GM18870 (cell line): ENCODE measurements around the gene RNF144A.

Experiments used
- ATAC-seq: cut with Tn5 transposase; IDR thresholded peaks from one replicate; pipeline ENCODE4 v1.9.1; 2021; ENCODE audit warnings: moderate library complexity; ENCODE audit not compliant: unreplicated experiment

RNF144A gene

GRCh38 chr2:6906165-6906741 is 11.0 kb upstream of the RNF144A start:
- no peak for ATAC-seq

DNA sequence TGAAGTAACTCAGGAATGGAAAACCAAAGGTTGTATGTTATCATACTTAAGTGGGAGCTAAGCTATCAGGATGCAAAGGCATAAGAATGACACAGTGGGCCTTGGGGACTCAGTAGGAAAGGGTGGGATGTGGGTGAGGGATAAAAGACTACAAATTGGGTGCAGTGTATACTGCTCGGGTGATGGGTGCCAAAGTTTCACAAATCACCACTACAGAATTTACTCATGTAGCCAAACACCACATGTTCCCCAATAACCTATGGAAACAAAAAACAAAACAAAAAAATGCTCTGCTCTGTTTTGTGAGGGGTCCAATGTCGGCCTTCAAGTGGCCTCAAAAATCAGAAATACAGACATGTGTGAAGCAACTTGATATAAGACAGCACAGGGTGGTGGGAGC is 8.9 kb upstream of the RNF144A start:
- ATAC-seq, result no peak

DNA sequence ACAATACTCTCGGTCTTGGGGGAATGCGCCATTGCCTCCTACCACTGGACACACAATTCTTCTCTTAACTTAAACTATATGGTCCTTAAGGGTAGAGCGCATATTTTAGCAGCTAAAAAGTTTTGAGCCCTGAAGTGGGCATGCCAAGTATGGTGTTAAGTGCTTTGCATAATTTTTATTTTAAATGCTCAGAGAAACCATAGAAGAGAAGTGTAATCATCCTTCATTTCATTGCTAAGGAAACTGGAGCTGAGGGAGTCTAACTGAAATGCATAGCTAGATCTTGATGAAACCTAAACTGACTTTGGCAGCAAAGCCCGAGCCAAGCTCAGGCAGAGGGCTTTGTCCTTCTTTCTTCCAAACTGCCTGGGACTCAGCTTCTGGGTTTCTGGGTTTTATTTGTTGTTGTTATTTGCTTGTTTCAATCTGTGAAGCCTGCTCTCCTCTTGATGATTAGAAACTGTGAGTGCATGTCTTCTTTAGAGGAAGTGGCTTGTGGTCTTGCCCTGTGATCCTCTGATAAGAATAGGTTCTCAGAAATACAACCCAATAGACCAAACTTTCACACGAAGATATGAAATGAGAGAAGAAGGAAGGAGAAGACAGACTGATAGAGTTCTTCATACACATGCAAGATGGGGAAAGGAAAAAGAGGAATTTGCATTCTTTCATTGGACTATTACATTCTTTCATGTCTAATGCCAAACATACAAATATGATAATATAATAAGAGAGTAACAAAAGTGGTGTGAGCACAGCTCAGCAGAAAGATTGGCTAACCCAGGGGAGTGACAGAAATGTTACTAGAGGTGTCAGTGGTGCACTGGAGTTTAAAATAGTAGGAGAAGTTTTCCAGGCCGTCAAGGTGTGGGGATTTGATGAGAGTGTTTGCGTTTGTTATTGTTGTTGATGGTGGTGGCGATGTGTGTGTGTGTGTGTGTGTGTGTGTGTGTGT is 7.5 kb upstream of the RNF144A start:
- ATAC-seq, result peak; percentile 99

GRCh38 chr2:6911721-6912120 is 5.5 kb upstream of the RNF144A start:
- ATAC-seq, result no peak

- ATAC-seq, result no peak
These were observed 3.6 kb upstream of the RNF144A start for GRCh38 chr2:6913415-6914157.

DNA sequence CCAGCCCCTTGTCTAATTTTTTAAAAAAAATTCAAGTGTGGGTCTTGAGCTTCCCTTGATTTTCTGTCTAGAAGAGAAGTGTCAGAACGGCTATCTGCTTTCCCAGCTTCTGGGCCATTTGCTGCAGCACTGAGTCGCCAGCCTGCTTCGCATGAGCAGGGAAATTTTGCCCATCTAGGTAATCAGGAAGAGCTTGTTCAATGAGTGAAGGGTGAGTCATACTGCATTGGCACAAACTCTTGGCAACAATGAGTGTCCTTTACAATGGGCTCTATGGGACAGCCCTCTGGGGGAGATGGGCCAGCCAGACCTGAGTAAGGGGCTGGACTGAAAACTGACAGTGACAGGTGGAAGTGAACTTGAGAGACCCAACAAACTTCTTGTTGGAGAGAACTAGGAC is 2.4 kb upstream of the RNF144A start:
- no peak for ATAC-seq

DNA sequence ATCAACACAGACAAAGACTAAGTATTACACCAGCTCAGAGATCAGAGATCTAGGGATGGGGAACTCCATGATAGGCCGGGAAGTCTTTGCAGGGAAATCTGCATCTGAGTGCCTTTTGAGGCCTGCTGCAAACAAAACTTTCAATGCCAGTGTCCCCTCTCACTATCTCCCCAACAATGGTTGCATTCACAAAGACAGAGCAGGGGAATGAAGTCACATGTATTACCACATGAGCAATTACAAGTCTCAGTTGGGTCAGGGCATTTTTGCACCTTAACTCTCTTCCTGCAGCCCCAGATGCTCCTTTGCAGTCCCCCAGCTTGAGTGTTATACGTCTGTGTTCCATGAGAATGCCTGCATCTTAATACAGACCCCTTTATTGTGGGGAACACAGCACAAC is 1.8 kb upstream of the RNF144A start:
- no peak for ATAC-seq

DNA sequence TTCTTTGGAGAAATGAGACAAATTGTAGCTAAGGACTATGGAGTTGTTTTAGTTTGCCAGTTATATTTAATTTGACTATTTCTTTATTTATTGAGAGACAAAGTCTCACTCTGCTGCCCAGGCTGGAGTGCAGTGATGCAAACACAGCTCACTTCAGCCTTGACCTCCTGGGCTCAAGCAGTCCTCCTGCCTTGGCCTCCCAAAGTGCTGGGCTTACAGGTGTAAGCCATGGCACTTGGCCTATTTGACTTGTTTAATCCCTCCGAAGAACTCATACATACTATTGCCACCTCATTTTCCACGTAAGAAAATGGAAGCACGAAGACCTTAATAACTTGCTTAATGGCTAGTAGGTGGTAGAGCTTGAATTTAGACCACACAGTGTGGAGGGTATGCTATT is 988 bp upstream of the RNF144A start:
- no peak for ATAC-seq

- no peak for ATAC-seq
These were observed 509 bp upstream of the RNF144A start for GRCh38 chr2:6916736-6917070.

- ATAC-seq, result no peak
These were observed 679 bp downstream of the RNF144A start for GRCh38 chr2:6917761-6918421.

DNA sequence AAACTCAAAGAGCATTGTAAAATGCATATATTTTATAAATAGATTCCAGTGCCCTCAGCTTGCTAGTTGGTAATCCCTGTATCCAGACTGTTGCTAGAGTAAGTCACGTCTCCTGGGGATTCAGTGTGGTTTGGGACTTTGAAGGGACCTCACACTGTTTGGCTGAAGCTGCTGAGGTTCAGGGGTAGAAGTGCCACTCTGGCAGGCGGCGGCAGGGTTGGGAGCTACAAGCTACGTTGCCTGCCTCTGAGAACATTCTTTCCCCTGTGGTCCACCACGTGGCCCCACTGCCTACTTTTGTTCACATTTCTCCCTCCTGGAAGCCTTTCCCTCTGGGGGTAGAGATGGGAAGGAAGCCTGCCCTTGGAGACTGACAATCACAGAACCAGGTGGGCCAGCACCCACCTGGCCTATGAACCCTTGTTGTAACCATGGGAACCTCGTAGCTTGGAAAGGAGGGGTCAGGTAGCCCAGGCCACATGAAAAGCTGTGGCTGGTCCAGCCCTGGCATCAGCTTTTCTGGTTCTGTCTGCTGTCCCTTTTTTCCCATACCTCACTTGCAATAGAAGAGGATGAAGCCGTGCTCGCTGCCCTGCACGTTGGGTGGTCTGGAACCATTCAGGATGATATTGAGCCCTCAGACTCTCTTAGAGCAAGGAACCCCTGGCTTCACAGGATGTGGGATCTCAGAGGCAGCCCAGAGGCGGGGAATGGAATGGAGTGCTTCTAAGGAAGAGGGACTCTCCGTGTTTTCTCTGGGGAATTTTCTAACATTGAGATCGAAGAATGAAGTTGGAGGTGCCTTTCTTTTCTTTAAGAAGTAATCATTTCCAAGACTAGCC is 2.9 kb downstream of the RNF144A start:
- no peak for ATAC-seq

GRCh38 chr2:6920743-6921064 is 3.5 kb downstream of the RNF144A start:
- no peak for ATAC-seq

- ATAC-seq, result no peak
These were observed 4.2 kb downstream of the RNF144A start for GRCh38 chr2:6921321-6921922.

- no peak for ATAC-seq
These were observed 5.0 kb downstream of the RNF144A start for GRCh38 chr2:6922201-6922656.

DNA sequence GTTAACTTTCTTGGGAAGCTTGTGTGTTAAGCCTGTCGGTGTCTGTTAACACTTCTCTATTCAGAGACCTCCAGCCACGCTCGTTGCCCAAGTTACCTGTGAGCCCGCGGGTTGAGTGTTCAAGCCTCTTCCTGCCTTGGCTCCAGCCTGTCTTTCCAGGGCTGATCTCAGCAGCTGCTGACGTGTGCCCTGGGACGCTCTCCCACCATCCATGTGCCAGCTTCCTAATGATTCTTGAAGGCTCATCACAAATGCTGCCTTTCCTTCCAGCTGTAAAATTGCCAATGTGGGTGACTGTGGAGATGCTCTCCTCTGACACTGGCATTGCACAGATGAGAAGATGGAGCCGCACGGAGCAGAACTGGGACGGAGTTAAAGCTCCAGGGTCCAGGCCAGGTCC is 6.1 kb downstream of the RNF144A start:
- ATAC-seq, result no peak

- ATAC-seq, result no peak
These were observed 7.1 kb downstream of the RNF144A start for GRCh38 chr2:6924101-6924923.

DNA sequence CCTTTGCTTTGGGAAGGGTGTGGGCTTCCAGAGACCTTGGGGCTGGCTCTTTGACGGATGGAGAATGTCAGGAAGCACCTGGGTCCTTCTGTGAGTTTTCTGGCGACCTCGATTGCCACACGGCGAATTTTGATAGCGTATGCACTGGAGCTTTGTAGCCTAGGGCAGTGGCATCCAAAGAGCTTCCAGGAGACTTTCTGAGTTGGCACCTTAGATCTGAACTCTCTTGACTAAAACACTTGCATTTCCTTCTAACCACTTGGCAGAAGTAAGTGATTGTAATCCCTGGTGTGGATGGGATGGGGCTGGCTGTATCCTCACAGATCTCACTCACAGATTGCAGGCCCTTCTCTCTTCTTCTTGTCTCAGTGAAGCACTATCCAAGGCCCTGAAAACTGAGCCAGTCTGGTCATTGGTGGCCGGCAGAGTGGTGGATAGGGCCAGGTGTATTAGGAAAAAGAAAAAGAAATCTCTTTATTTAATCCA is 7.8 kb downstream of the RNF144A start:
- no peak for ATAC-seq

GRCh38 chr2:6926071-6926732 is 9.0 kb downstream of the RNF144A start:
- no peak for ATAC-seq

GRCh38 chr2:6927186-6927585 is 10.0 kb downstream of the RNF144A start:
- no peak for ATAC-seq
